Measurements from ENCODE around the gene PARPBP.

- TF ChIP-seq POLR2A (IDR thresholded peaks at IDR 0.05; ENCODE audit: low read length) (no peak), GATA1 (IDR thresholded peaks at IDR 0.05; ENCODE audit: low read depth, low read length) (no peak)
Observed at GRCh38 chr12:102080842-102081241, 39.1 kb upstream of the PARPBP start.
